GM18502 (cell line): ENCODE results near the gene FNDC3A.
A peak's percentile ranks its signal among the peaks of the same experiment; 100 is the strongest.
"Not testable (repeated sequence)": the region's sequence is repeated elsewhere in the genome, so short reads cannot be mapped to it uniquely, and the experiment has no call there.

Experiments used
- ATAC-seq: cut with Tn5 transposase; IDR thresholded peaks from one replicate; pipeline ENCODE4 v1.9.1; 2021; ENCODE audit warnings: mild to moderate bottlenecking; ENCODE audit not compliant: unreplicated experiment, poor library complexity

The FNDC3A gene

GRCh38 chr13:49071341-49071937 lies 95.7 kb downstream of the FNDC3A start:
- no peak for ATAC-seq

- ATAC-seq, result peak; percentile 88
Measured at GRCh38 chr13:49082653-49083536, 107.2 kb downstream of the FNDC3A start.

DNA sequence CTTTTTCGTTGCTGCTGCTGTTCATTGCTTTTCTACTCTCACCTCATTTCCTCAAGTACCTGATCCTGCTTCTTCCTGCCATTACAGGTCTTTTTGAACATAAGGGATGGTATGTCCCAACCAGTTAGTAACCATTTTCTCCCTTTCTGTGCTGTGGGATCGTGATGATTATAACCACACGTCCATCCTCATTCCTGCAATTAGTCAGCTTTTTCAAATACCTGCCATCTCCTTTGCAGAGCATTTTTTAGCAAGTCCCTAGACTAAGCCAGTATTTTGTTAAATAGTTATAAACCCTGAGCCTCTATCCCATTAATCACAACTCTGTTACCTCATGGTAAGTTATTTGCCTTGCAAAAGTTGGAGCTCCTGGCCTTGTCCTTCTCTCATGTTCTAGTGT lies 109.2 kb downstream of the FNDC3A start:
- ATAC-seq, result no peak

DNA sequence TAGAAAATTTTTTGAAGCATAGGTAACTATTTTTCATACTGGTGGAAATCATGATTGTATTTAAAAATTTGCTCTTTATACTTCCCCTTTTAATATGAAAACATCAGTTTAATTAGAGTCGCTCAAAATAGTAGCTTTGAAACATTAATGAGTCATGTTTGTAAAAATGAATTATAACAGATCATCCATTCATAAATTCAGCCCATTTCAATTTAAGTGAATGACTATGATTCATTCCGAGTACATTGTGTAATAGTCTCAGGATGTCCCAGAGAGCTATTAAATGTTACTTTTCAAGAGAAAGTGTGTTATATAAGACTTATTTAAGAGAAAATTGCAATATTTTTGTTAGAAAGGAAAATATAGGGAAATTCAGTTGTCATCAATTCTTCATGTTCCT lies 111.0 kb downstream of the FNDC3A start:
- no peak for ATAC-seq

DNA sequence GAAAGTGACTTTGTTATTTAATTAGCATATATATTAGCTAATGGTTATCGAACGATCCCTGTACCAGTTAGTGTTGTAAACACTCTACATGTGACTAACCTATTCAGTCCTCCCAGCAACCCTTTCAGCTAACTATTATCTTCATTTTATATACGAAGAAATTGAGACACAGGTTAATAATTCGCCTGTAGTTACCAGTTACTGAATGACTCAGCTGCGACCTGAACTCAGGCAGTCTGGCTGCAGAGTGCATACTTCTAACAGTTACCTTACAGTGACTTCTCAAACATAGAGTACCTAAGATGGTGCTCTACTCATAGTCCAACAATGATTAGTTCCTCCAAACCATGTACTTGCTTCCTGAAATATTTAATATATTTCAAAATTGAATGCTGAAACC lies 117.7 kb downstream of the FNDC3A start:
- ATAC-seq, result no peak

DNA sequence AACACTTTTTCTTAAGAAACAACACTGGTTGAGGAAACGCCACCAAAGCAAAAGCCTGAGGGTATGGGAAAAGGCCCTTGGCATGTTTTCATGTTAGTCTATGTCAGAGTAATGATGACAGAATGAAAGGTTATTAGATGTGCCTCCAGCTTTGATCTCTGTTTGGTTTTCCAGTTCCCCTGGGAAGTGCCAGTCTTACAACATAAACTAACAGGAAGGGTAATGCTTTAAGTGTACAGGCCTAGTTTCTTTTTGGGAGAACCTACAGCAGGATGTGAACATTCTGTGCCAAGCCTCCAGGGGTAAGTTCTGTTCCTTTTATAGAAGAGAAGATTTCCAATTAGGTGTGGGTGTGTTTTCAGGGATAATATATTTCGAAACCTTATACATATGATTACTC lies 121.7 kb downstream of the FNDC3A start:
- no peak for ATAC-seq

DNA sequence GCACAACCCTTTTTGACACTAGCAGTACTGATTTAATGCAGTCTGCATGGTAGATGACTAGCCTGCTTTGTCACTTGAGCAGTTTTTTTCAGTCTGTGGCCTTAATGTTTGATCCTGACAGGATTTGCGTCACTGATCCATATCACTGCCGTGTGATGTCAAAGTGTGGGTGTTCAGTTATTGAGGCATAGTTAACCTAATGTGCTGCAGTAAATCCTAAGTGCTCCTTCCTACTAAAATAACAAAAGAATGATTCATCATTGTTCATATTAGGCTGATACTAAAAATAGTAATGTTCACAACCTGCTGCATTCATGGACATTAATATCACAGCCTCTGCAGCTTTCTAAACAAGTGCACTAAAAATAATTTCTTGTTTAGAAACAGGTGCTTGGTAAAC lies 122.5 kb downstream of the FNDC3A start:
- ATAC-seq, result no peak

GRCh38 chr13:49098771-49099512 lies 123.2 kb downstream of the FNDC3A start:
- no peak for ATAC-seq

- no peak for ATAC-seq
Measured at GRCh38 chr13:49099513-49099877, 123.8 kb downstream of the FNDC3A start.

GRCh38 chr13:49100637-49101570 lies 125.2 kb downstream of the FNDC3A start:
- ATAC-seq, result no peak

DNA sequence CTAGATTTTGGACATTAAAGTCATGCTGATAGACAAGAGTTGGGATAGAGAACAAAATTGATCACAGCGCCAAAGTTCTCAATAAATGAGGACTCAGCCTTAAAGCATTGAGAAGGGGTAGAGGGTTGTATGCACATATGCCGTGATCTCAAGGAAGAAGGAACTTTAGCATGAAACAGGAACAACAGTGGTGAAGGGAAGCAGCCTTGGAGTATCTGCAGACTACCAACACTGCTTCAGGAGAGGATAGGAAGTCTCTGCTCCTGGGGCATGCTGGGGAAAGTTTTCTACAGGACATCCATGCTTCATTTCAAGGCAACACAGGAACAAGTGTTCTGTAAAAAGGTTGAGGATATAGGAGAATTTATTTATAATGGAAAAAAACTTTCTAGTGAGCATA lies 132.5 kb downstream of the FNDC3A start:
- ATAC-seq, result no peak

- ATAC-seq, result peak; percentile 65
Measured at GRCh38 chr13:49110122-49110912, 134.6 kb downstream of the FNDC3A start.

GRCh38 chr13:49110913-49111170 lies 135.1 kb downstream of the FNDC3A start:
- ATAC-seq, result no peak

DNA sequence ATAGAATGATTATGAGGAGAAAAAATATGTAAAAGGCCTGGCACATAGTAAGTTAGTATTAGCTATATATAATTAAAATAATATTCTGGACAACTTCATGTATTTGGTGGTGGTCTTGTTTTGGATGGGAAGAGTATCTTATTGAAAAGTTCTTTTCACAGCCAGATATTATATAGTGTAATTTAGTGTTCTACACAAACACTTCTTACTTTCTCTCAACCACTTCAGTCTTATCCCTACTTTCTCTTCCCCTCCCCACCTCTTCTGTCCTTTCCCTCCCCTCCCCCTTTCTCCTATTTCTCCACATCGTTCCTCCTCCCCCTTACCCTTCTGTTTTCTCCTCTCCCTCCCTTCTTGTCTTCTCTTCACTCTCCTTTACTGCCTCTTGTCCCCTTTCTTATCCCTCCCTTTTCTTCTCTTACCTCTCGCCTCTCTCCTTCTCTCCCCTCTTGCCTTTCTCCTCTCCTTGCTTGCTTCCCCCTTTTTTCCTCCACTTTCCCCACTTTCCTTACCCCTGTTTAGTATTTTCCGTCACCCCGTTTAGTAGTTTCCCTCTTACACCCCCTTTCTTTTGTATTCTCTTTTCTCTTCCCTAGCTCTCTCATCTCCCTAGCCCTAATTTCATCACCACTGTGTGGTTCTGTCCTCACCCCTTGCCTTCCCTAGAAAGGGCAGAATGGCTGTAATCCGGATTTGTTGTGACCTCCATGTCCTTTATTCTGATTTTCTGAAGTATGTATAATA lies 137.2 kb downstream of the FNDC3A start:
- no peak for ATAC-seq

- no peak for ATAC-seq
Measured at GRCh38 chr13:49113526-49114286, 138.0 kb downstream of the FNDC3A start.

DNA sequence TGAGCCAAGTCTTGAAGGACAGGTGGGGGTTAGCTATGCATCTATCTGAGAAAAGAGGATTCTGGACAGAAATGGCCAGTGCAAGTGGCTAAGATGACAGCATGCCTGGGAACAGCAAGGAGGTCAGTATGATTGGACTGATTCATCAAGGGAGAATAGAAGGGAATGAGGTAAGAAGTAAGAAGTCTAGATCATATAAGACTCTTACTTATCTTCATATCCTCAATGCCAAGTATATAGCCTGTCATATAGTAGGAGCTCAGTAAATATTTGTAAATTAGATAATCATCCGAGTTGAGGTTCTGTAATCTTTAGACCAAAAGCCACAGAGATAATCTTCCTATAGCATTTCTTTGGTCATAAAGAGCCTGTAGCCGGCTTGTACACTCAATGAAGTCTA lies 141.2 kb downstream of the FNDC3A start:
- no peak for ATAC-seq

DNA sequence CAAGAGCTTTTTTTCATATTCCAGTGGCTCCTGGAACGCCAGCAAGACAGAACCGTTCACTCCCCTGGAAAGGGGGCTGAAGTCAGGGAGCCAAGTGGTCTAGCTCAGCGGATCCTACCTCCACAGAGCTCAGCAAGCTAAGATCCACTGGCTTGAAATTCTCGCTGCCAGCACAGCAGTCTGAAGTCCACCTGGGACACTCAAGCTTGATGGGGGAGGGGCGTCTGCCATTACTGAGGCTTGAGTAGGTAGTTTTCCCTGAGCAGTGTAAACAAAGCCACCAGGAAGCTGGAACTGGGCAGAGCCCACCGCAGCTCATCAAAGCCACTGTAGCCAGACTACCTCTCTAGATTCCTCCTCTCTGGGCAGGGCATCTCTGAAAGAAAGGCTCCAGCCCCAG lies 142.7 kb downstream of the FNDC3A start:
- not testable (repeated sequence) for ATAC-seq

- no peak for ATAC-seq
Measured at GRCh38 chr13:49124693-49125304, 149.1 kb downstream of the FNDC3A start.
